GM23248 (cell line): Measurements from ENCODE around the gene ALK.

Source experiments
- EZH2 ChIP-seq: fragments of 200-600 bp; sonication (generic); IDR thresholded peaks from 2 replicates; pipeline ENCODE4 v1.6.1; 2018; ENCODE audit warnings: antibody characterized with exemption, mild to moderate bottlenecking; ENCODE audit not compliant: insufficient read depth, poor library complexity, severe bottlenecking
- EZH2phosphoT487 ChIP-seq: fragments of 200-600 bp; sonication (generic); IDR thresholded peaks from 2 replicates; pipeline ENCODE4 v1.6.1; 2018; ENCODE audit warnings: antibody characterized with exemption, moderate library complexity, mild to moderate bottlenecking, low read depth; ENCODE audit not compliant: insufficient read depth

DNA sequence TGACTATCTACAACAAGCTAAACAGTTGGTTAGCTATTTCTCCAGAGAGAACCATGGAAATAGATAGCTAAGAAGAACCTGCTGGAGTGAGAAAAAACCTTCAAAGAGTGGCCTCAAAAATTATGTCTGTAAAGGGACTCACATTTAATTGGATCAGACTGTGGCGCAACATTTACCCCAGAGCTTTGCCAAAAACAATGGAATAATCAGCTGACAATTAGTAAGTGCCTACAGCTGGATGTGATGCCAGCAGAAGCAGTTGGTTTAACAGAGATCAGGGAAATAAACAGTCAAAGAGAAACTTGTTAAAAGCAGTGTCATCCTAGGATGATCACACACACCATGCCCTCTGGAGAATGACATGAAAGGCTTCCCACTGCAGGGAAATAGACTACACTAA is 495.5 kb downstream of the ALK start:
- TF ChIP-seq EZH2 (no peak), EZH2phosphoT487 (no peak)
